H1 (cell line): ENCODE results near the gene SRR. TPM values are rescaled to one million over a fixed set of nuclear protein-coding genes. Genes with fewer than 3 reads are reported as not detected.

Experiments used
- CTCF ChIA-PET: fragments of 300-600 bp; sonication (Branson Sonifier 250); formaldehyde crosslinking; loops from one replicate; lab custom pipeline; 2021; ENCODE audit not compliant: partially characterized antibody; lab: Charles Lee
- POLR2A ChIA-PET: fragments of 300-600 bp; sonication (Branson Sonifier 250); formaldehyde crosslinking; loops from one replicate; lab custom pipeline; 2021; ENCODE audit warnings: inconsistent platforms; ENCODE audit not compliant: partially characterized antibody; lab: Charles Lee
- DNase-seq, 2 experiments: peaks; one replicate each; pipeline versions ENCODE4 v3.0.0 to v3.0.0-alpha.2; 2010 to 2022; ENCODE audit warnings: low spot score in 2 of 2, low read depth in 1 of 2, mixed read lengths in 1 of 2
- FAIRE-seq: peaks from 2 replicates; lab custom pipeline; 2011; peaks lifted over from hg19 to GRCh38; lab: Jason Lieb, UNC
- H2AFZ ChIP-seq: 2 replicates; pipeline ENCODE4 v1.8.1; 2012; ENCODE audit warnings: low read length, inconsistent platforms
- H2AK5ac ChIP-seq: 2 replicates; pipeline ENCODE4 v1.6.1; 2013; ENCODE audit warnings: low read depth, low read length
- H2BK120ac ChIP-seq: replicated peaks from 2 replicates; pipeline ENCODE3; 2013; ENCODE audit warnings: low read depth, low read length, inconsistent platforms
- H2BK12ac ChIP-seq: 2 replicates; pipeline ENCODE4 v1.6.1; 2013; ENCODE audit warnings: low read depth, low read length
- H2BK15ac ChIP-seq: 2 replicates; pipeline ENCODE4 v1.6.1; 2013; ENCODE audit warnings: low read length
- H2BK20ac ChIP-seq: 2 replicates; pipeline ENCODE4 v1.6.1; 2013; ENCODE audit warnings: low read length
- H2BK5ac ChIP-seq: 2 replicates; pipeline ENCODE4 v1.6.1; 2013; ENCODE audit warnings: low read depth, low read length
- H3K14ac ChIP-seq: 2 replicates; pipeline ENCODE4 v1.6.1; 2013; ENCODE audit warnings: inconsistent platforms; ENCODE audit not compliant: insufficient read length
- H3K18ac ChIP-seq: 2 replicates; pipeline ENCODE4 v1.6.1; 2013; ENCODE audit warnings: low read length; ENCODE audit errors: extremely low read depth
- H3K23ac ChIP-seq: 2 replicates; pipeline ENCODE4 v1.6.1; 2013; ENCODE audit warnings: inconsistent platforms; ENCODE audit not compliant: insufficient read length
- H3K23me2 ChIP-seq: 2 replicates; pipeline ENCODE4 v1.6.1; 2013; ENCODE audit warnings: low read depth, low read length
- H3K27ac ChIP-seq: 2 replicates; pipeline ENCODE4 v1.6.1; 2011; ENCODE audit warnings: low read depth, low read length, inconsistent platforms
- H3K27me3 ChIP-seq, 4 experiments: replicated peaks in 1 of 4; 1 replicate in 1 of 4; 2 replicates in 3 of 4; pipeline versions ENCODE4 v1.6.1 to v1.8.1; 2011 to 2013; ENCODE audit warnings: low read length in 3 of 4, mild to moderate bottlenecking in 3 of 4, inconsistent platforms in 2 of 4, mixed read lengths in 2 of 4, moderate library complexity in 1 of 4; ENCODE audit not compliant: control insufficient read depth in 3 of 4, insufficient read depth in 3 of 4; ENCODE audit errors: extremely low read depth in 1 of 4
- H3K36me3 ChIP-seq, 4 experiments: 2 replicates each; pipeline versions ENCODE4 v1.6.1 to v1.8.1; 2011 to 2013; ENCODE audit warnings: mild to moderate bottlenecking in 4 of 4, low read length in 3 of 4, moderate library complexity in 2 of 4, control low read depth in 1 of 4, inconsistent platforms in 1 of 4; ENCODE audit not compliant: insufficient read depth in 4 of 4, control insufficient read depth in 2 of 4
- H3K4ac ChIP-seq: replicated peaks from 2 replicates; pipeline ENCODE3; 2013; ENCODE audit warnings: low read length, low read depth, mixed read lengths, inconsistent platforms; ENCODE audit not compliant: insufficient read length
- H3K4me1 ChIP-seq, 4 experiments: replicated peaks in 1 of 4; 1 replicate in 1 of 4; 2 replicates in 3 of 4; pipeline versions ENCODE4 v1.6.1 to v1.8.1; 2011 to 2013; ENCODE audit warnings: low read length in 3 of 4, inconsistent platforms in 2 of 4, mixed read lengths in 1 of 4; ENCODE audit not compliant: insufficient read depth in 4 of 4, control insufficient read depth in 3 of 4
- H3K4me2 ChIP-seq, 2 experiments: 2 replicates each; pipeline versions ENCODE4 v1.6.1 to v1.8.1; 2011 to 2013; ENCODE audit warnings: low read depth in 2 of 2, low read length in 2 of 2, control low read depth in 1 of 2, inconsistent platforms in 1 of 2, mild to moderate bottlenecking in 1 of 2; ENCODE audit not compliant: insufficient read depth in 1 of 2
- H3K4me3 ChIP-seq, 4 experiments: fragments of 200-600, 300-600 bp in 1 of 4; sonication (generic), shearing (Covaris generic), sonication (Bioruptor Twin) in 1 of 4; 2 replicates each; pipeline versions ENCODE4 v1.5.1 to v1.8.1; 2011 to 2016; ENCODE audit warnings: low read length in 4 of 4, low read depth in 3 of 4, control low read depth in 2 of 4, inconsistent platforms in 2 of 4, mild to moderate bottlenecking in 2 of 4, mixed read lengths in 1 of 4, moderate library complexity in 1 of 4; ENCODE audit not compliant: insufficient read depth in 2 of 4; ENCODE audit errors: extremely low read depth in 1 of 4
- H3K56ac ChIP-seq: replicated peaks from 2 replicates; pipeline ENCODE3; 2013; ENCODE audit warnings: low read depth, mild to moderate bottlenecking, mixed read lengths, low read length, inconsistent platforms; ENCODE audit not compliant: insufficient read length
- H3K79me1 ChIP-seq: 2 replicates; pipeline ENCODE4 v1.6.1; 2013; ENCODE audit warnings: low read depth, low read length, control low read depth
- H3K79me2 ChIP-seq, 2 experiments: 2 replicates each; pipeline versions ENCODE4 v1.6.1 to v1.8.1; 2012 to 2013; ENCODE audit warnings: low read length in 2 of 2, mild to moderate bottlenecking in 2 of 2, inconsistent platforms in 1 of 2; ENCODE audit not compliant: insufficient read depth in 2 of 2, control insufficient read depth in 1 of 2
- H3K9ac ChIP-seq, 4 experiments: replicated peaks in 1 of 4; 1 replicate in 1 of 4; 2 replicates in 3 of 4; pipeline versions ENCODE4 v1.6.1 to v1.8.1; 2011 to 2013; ENCODE audit warnings: low read depth in 3 of 4, low read length in 3 of 4, control low read depth in 2 of 4, mild to moderate bottlenecking in 2 of 4, moderate library complexity in 2 of 4, inconsistent platforms in 1 of 4; ENCODE audit errors: extremely low read depth in 1 of 4
- H3K9me3 ChIP-seq, 2 experiments: 2 replicates each; pipeline versions ENCODE4 v1.6.1 to v1.8.1; 2012 to 2013; ENCODE audit warnings: mild to moderate bottlenecking in 2 of 2, moderate library complexity in 2 of 2, control low read depth in 1 of 2, inconsistent platforms in 1 of 2, low read depth in 1 of 2, low read length in 1 of 2, mixed read lengths in 1 of 2; ENCODE audit not compliant: insufficient read depth in 2 of 2
- H4K20me1 ChIP-seq, 2 experiments: replicated peaks in 1 of 2; 2 replicates each; pipeline versions ENCODE3 to v1.8.1; 2011 to 2013; ENCODE audit warnings: inconsistent platforms in 2 of 2, low read length in 2 of 2, mild to moderate bottlenecking in 1 of 2; ENCODE audit not compliant: insufficient read depth in 2 of 2, control insufficient read depth in 1 of 2
- H4K5ac ChIP-seq: 2 replicates; pipeline ENCODE4 v1.6.1; 2013; ENCODE audit warnings: low read length, low read depth, mixed read lengths, inconsistent platforms; ENCODE audit not compliant: insufficient read length
- H4K8ac ChIP-seq: 2 replicates; pipeline ENCODE4 v1.8.0; 2013; ENCODE audit warnings: mild to moderate bottlenecking, moderate library complexity, low read length, inconsistent platforms; ENCODE audit not compliant: insufficient read depth; ENCODE audit errors: extremely low read depth
- H4K91ac ChIP-seq: replicated peaks from 2 replicates; pipeline ENCODE3; 2013; ENCODE audit warnings: low read length, mixed read lengths, inconsistent platforms; ENCODE audit not compliant: insufficient read length
- BRCA1 ChIP-seq: IDR thresholded peaks from 2 replicates; pipeline ENCODE4 v1.6.1; 2012; ENCODE audit warnings: low read depth, low read length, improper control_type of control experiment
- CREB1 ChIP-seq: IDR thresholded peaks from 2 replicates; pipeline ENCODE4 v1.6.1; 2012; ENCODE audit warnings: inconsistent platforms
- CTBP2 ChIP-seq: IDR thresholded peaks from 2 replicates; pipeline ENCODE4 v1.7.0; 2011; ENCODE audit warnings: borderline replicate concordance, mild to moderate bottlenecking, moderate library complexity, mixed read lengths, low read length; ENCODE audit not compliant: insufficient read depth, insufficient read length
- FOSL1 ChIP-seq: IDR thresholded peaks from 2 replicates; pipeline ENCODE4 v1.6.1; 2011; ENCODE audit warnings: mild to moderate bottlenecking, low read depth, low read length, moderate library complexity; ENCODE audit not compliant: insufficient read depth
- GTF2F1 ChIP-seq: IDR thresholded peaks from 2 replicates; pipeline ENCODE4 v1.6.1; 2012; ENCODE audit warnings: low read depth, low read length, improper control_type of control experiment, borderline replicate concordance
- KDM1A ChIP-seq: fragments of 200-600, 300-600 bp; sonication (generic); IDR thresholded peaks from 2 replicates; pipeline ENCODE4 v1.7.1; 2016; ENCODE audit warnings: mild to moderate bottlenecking, low read length, borderline replicate concordance
- MAX ChIP-seq: IDR thresholded peaks from 2 replicates; pipeline ENCODE4 v1.6.1; 2012; ENCODE audit warnings: inconsistent platforms
- NRF1 ChIP-seq: IDR thresholded peaks from 2 replicates; pipeline ENCODE4 v1.6.1; 2011; ENCODE audit warnings: mild to moderate bottlenecking, low read depth, low read length, improper control_type of control experiment
- PHF8 ChIP-seq: fragments of 200-600 bp; sonication (generic); conservative IDR thresholded peaks from 2 replicates; pipeline ENCODE4 v1.7.1; 2012; ENCODE audit warnings: low read depth, mild to moderate bottlenecking, inconsistent platforms, low read length, moderate library complexity
- POLR2AphosphoS5 ChIP-seq: IDR thresholded peaks from 2 replicates; pipeline ENCODE4 v1.6.1; 2011; ENCODE audit warnings: low read depth, low read length
- RFX5 ChIP-seq: IDR thresholded peaks from 2 replicates; pipeline ENCODE4 v1.6.1; 2011; ENCODE audit warnings: low read depth, low read length, improper control_type of control experiment, borderline replicate concordance
- SIX5 ChIP-seq: IDR thresholded peaks from 2 replicates; pipeline ENCODE4 v1.6.1; 2011; ENCODE audit warnings: mild to moderate bottlenecking, low read depth, low read length
- SUZ12 ChIP-seq: fragments of 200-600 bp; sonication (generic); IDR thresholded peaks from 2 replicates; pipeline ENCODE4 v1.6.1; 2012; ENCODE audit warnings: mild to moderate bottlenecking, inconsistent platforms, low read length, moderate library complexity, mixed read lengths
- WGBS, 2 experiments: shearing (Covaris generic) in 1 of 2; methylation state at CpG; one replicate each; pipeline versions ENCODE4 v1.1.6 to v1.1.7; 2013 to 2015; ENCODE audit warnings: low lambda C conversion rate in 2 of 2, mixed read lengths in 2 of 2, inconsistent platforms in 1 of 2, low coverage in 1 of 2, missing lambda C conversion rate in 1 of 2; ENCODE audit not compliant: insufficient replicate concordance in 2 of 2, insufficient coverage in 1 of 2, insufficient read length in 1 of 2; ENCODE audit errors: extremely low coverage in 1 of 2, missing lambda C conversion rate in 1 of 2; 5-methylcytosine and 5-hydroxymethylcytosine counted together
- polyA plus RNA-seq, 7 experiments: library from polyadenylated mRNA; depleted of rRNA in 3 of 7; stranded (reverse) in 5 of 7; unstranded in 2 of 7; fragments of >200 nt in 5 of 7; fragments of 200-250 nt in 2 of 7; gene quantifications; 1 replicate in 5 of 7; 2 replicates in 1 of 7; 4 replicates in 1 of 7; pipeline versions ENCODE4 v1.2.1 to v1.2.3, GENCODE V29; 2011 to 2013; ENCODE audit warnings: missing spikeins in 2 of 7, mixed read lengths in 2 of 7
- total RNA-seq: library from RNA; stranded (reverse); fragmentation: NEBNext Ultra II Directional; extraction: Animal tissue kit (Norgen Biotek cat#: 25700); gene quantifications from 2 replicates; pipeline ENCODE4 v1.2.1, GENCODE V29; 2021

Gene SRR
- total and polyA plus RNA-seq, 2 of the 8 experiments (the other 6 are each of a cell fraction or from before 2014, with no cell fraction given): 3.6 to 4.5 TPM

GRCh38 chr17:2279707-2280106 lies 24.0 kb upstream of the SRR start:
- Histone ChIP-seq H3K56ac (no peak overlapping the region), H2BK120ac (no peak overlapping the region), H2BK12ac (no peak overlapping the region), H4K20me1 (peaks cover 4% of the 10 kb centered on the region in 2 experiments), H3K4ac (no peak overlapping the region), H3K4me3 (no peak overlapping the region), H3K23me2 (no peaks in the 10 kb centered on the region), H3K9ac (no peak overlapping the region), H3K36me3 (peaks cover 0 to 31% (median 22%) of the 10 kb centered on the region in 4 experiments; a peak in 7 of 8 replicates), H2BK5ac (no peak overlapping the region), H3K9me3 (no peaks in the 10 kb centered on the region), H3K4me2 (no peak overlapping the region), H2BK15ac (no peak overlapping the region), H4K91ac (no peak overlapping the region), H2BK20ac (no peak overlapping the region), H3K18ac (no peak overlapping the region), H4K5ac (no peak overlapping the region), H2AFZ (no peak overlapping the region), H3K27ac (no peak overlapping the region), H3K23ac (no peak overlapping the region), H3K4me1 (no peaks in the 10 kb centered on the region; a peak in 1 of 7 replicates), H3K79me2 (no peaks in the 10 kb centered on the region), H2AK5ac (no peak overlapping the region), H3K79me1 (no peaks in the 10 kb centered on the region), H3K27me3 (no peaks in the 10 kb centered on the region), H4K8ac (no peak overlapping the region), H3K14ac (no peak overlapping the region)
- DNase-seq (no peak), FAIRE-seq (no peak)
- CTCF ChIA-PET: interaction anchor here (0.6 to 1.5 kb wide), 4 partner anchors 9 to 483 kb away, joined by 3 to 6 read pairs (median 4); no protein-coding TSS in a partner anchor
- TF ChIP-seq SIX5 (no peak), BRCA1 (no peak), MAX (no peak), NRF1 (no peak), CTBP2 (no peak), PHF8 (no peak), GTF2F1 (no peak), FOSL1 (no peak), RFX5 (no peak), KDM1A (no peak), CREB1 (no peak), SUZ12 (no peak), POLR2AphosphoS5 (no peak)
- POLR2A ChIA-PET: interaction anchor here (0.5 to 1.3 kb wide), 2 partner anchors 16 to 40 kb away, joined by 3 read pairs; no protein-coding TSS in a partner anchor
- WGBS, 2 experiments: 91% methylated on average over 9 of the region's 9 CpGs; no CpG with 5 or more reads in 1 of the 2 experiments
